ENCODE results near the gene ARMC5.

DNA sequence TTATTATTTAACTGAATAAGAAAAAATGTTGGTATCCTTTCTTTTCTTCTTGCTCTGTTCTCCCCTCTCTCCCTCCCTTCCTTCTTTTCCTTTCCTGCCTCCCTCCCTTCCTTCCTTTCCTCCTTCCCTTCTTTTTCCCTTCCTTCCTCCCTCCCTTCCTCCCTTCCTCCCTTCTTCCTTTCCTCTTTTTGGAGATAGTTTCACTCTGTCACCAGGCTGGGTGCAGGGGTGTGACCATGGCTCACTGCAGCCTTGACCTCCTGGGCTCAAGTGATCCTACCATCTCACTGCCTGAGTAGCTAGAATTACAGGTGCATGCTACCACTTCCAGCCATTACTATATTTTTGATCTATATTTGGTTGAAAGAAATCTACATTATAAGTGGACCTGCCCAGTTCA lies 54.6 kb downstream of the ARMC5 start:
- TF ChIP-seq, protein P1, sequence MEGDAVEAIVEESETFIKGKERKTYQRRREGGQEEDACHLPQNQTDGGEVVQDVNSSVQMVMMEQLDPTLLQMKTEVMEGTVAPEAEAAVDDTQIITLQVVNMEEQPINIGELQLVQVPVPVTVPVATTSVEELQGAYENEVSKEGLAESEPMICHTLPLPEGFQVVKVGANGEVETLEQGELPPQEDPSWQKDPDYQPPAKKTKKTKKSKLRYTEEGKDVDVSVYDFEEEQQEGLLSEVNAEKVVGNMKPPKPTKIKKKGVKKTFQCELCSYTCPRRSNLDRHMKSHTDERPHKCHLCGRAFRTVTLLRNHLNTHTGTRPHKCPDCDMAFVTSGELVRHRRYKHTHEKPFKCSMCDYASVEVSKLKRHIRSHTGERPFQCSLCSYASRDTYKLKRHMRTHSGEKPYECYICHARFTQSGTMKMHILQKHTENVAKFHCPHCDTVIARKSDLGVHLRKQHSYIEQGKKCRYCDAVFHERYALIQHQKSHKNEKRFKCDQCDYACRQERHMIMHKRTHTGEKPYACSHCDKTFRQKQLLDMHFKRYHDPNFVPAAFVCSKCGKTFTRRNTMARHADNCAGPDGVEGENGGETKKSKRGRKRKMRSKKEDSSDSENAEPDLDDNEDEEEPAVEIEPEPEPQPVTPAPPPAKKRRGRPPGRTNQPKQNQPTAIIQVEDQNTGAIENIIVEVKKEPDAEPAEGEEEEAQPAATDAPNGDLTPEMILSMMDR (IDR thresholded peaks at IDR 0.05 in 2 of 3, conservative IDR thresholded peaks at IDR 0.05 in 1 of 3; ENCODE audit: borderline replicate concordance in 1 of 3, insufficient read depth in 1 of 3, low read depth in 2 of 3, low read length in 2 of 3): no peak
- TF ChIP-seq, protein P2, sequence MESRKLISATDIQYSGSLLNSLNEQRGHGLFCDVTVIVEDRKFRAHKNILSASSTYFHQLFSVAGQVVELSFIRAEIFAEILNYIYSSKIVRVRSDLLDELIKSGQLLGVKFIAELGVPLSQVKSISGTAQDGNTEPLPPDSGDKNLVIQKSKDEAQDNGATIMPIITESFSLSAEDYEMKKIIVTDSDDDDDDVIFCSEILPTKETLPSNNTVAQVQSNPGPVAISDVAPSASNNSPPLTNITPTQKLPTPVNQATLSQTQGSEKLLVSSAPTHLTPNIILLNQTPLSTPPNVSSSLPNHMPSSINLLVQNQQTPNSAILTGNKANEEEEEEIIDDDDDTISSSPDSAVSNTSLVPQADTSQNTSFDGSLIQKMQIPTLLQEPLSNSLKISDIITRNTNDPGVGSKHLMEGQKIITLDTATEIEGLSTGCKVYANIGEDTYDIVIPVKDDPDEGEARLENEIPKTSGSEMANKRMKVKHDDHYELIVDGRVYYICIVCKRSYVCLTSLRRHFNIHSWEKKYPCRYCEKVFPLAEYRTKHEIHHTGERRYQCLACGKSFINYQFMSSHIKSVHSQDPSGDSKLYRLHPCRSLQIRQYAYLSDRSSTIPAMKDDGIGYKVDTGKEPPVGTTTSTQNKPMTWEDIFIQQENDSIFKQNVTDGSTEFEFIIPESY (IDR thresholded peaks at IDR 0.05; ENCODE audit: extremely low read depth, insufficient replicate concordance, low read length): no peak
- TF ChIP-seq, protein P3, sequence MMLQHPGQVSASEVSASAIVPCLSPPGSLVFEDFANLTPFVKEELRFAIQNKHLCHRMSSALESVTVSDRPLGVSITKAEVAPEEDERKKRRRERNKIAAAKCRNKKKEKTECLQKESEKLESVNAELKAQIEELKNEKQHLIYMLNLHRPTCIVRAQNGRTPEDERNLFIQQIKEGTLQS (IDR thresholded peaks at IDR 0.05): no peak
- TF ChIP-seq POLR2A (IDR thresholded peaks at IDR 0.05; ENCODE audit: borderline replicate concordance, extremely low read depth, insufficient read depth, insufficient read length) (no peak), YY1 (IDR thresholded peaks at IDR 0.05; ENCODE audit: extremely low read depth, insufficient replicate concordance, low read depth, low read length) (no peak), ZNF274 (IDR thresholded peaks at IDR 0.05; ENCODE audit: low read depth, low read length) (no peak), EZH2phosphoT487 (IDR thresholded peaks at IDR 0.05; ENCODE audit: borderline replicate concordance) (no peak), ZFX (IDR thresholded peaks at IDR 0.05) (no peak), TCF7L2 (IDR thresholded peaks at IDR 0.05; ENCODE audit: borderline replicate concordance, extremely low read depth, insufficient read depth, insufficient read length) (no peak)

All from HCT116 (cell line).